Measurements from ENCODE around the gene TNFRSF8.

GRCh38 chr1:12104417-12104816 lies 41.3 kb downstream of the TNFRSF8 start:
- no peak for TF ChIP-seq CTCF (IDR thresholded peaks at IDR 0.05; ENCODE audit: poor library complexity)
- no peak for TF ChIP-seq EZH2phosphoT487 (IDR thresholded peaks at IDR 0.05; ENCODE audit: low read depth, severe bottlenecking, unreplicated experiment)
- TF ChIP-seq EZH2 (IDR thresholded peaks at IDR 0.05; ENCODE audit: borderline replicate concordance), result no peak

Measured in hepatocyte (in vitro differentiated cells).